Stimulated activated naive B cell treated with anti-CD40 and anti-IgM and Interleukin-4, amounts not matched to agents 10 μg/mL and 1 μg/mL and 100 μg/mL, for 72 hours (primary cell): ENCODE data around the gene NOVA2.
A peak's percentile ranks its signal among the peaks of the same experiment; 100 is the strongest.

Source experiments
- ATAC-seq, 2 donors: fragments of 150-1000 bp; cut with Tn5 transposase; replicated peaks; 2 replicates each; pipeline ENCODE4 v1.10.0; 2021; ENCODE audit warnings: moderate library complexity in 1 of 2
- DNase-seq: peaks from one replicate; pipeline ENCODE4 v3.0.0; 2021
- H3K27ac Mint-ChIP-seq: one replicate; pipeline ENCODE4 v1.8.0; 2022; ENCODE audit warnings: mild to moderate bottlenecking, mixed read lengths
- H3K27me3 Mint-ChIP-seq, 2 donors: one replicate each; pipeline ENCODE4 v1.8.0; 2022; ENCODE audit warnings: mixed read lengths in 2 of 2
- H3K36me3 Mint-ChIP-seq, 2 donors: one replicate each; pipeline ENCODE4 v1.8.0; 2022; ENCODE audit warnings: mixed read lengths in 2 of 2, mild to moderate bottlenecking in 1 of 2
- H3K4me1 Mint-ChIP-seq, 2 donors: one replicate each; pipeline ENCODE4 v1.8.0; 2022; ENCODE audit warnings: mixed read lengths in 2 of 2, mild to moderate bottlenecking in 1 of 2
- H3K4me3 Mint-ChIP-seq, 2 donors: one replicate each; pipeline ENCODE4 v1.8.0; 2022; ENCODE audit warnings: mild to moderate bottlenecking in 2 of 2, mixed read lengths in 2 of 2, moderate library complexity in 1 of 2
- H3K9me3 Mint-ChIP-seq, 2 donors: one replicate each; pipeline ENCODE4 v1.8.0; 2022; ENCODE audit warnings: mixed read lengths in 2 of 2, mild to moderate bottlenecking in 1 of 2

NOVA2 gene

GRCh38 chr19:45973553-45974338 is at the start of gene NOVA2:
Gene NOVA2, minus strand, starts transcription at chr19:45973865. Its CDS starts 514 bp downstream, at chr19:45973351.
- DNase-seq (peak; percentile 37), ATAC-seq (peak; percentile 57 to 69)
- Mint-ChIP-seq H3K4me1 (peaks cover 16 to 20% of the 10 kb centered on the region in 2 donors), H3K9me3 (no peaks in the 10 kb centered on the region), H3K36me3 (no peaks in the 10 kb centered on the region), H3K27ac (no peak within 1 kb of the TSS), H3K27me3 (peaks cover 72 to 88% of the 10 kb centered on the region in 2 donors), H3K4me3 (peak within 1 kb of the TSS; percentile 33 to 40)

GRCh38 chr19:46023311-46023779 is 49.7 kb upstream of the NOVA2 start:
- DNase-seq (no peak), ATAC-seq (no peak)
- Mint-ChIP-seq H3K27me3 (peaks cover 31 to 36% of the 10 kb centered on the region in 2 donors), H3K4me1 (no peaks in the 10 kb centered on the region), H3K27ac (no peak overlapping the region), H3K4me3 (no peak overlapping the region), H3K36me3 (peaks cover 4 to 7% of the 10 kb centered on the region in 2 donors), H3K9me3 (no peaks in the 10 kb centered on the region)

GRCh38 chr19:46022431-46023310 is 49.0 kb upstream of the NOVA2 start, which contains the start of gene PGLYRP1:
Gene PGLYRP1, minus strand, starts transcription at chr19:46023053. Its CDS starts 32 bp downstream, at chr19:46023021.
- no peak within 1 kb of the TSS for H3K4me3 Mint-ChIP-seq
- no peak for ATAC-seq
- no peaks in the 10 kb centered on the region for H3K4me1 Mint-ChIP-seq
- no peak for DNase-seq
- H3K9me3 Mint-ChIP-seq = no peaks in the 10 kb centered on the region
- peaks cover 4 to 7% of the 10 kb centered on the region in 2 donors for H3K36me3 Mint-ChIP-seq
- H3K27me3 Mint-ChIP-seq = peaks cover 31 to 33% of the 10 kb centered on the region in 2 donors
- no peak within 1 kb of the TSS for H3K27ac Mint-ChIP-seq

- H3K27ac Mint-ChIP-seq = no peak overlapping the region
- H3K9me3 Mint-ChIP-seq = no peaks in the 10 kb centered on the region
- H3K4me1 Mint-ChIP-seq = peaks cover 0 to under 1% of the 10 kb centered on the region in 2 donors
- peaks cover 4 to 7% of the 10 kb centered on the region in 2 donors for H3K36me3 Mint-ChIP-seq
- H3K4me3 Mint-ChIP-seq = no peak overlapping the region
- H3K27me3 Mint-ChIP-seq = peaks cover 31 to 33% of the 10 kb centered on the region in 2 donors
- DNase-seq (no peak), ATAC-seq (no peak)
Observed at GRCh38 chr19:46022061-46022430, 48.4 kb upstream of the NOVA2 start.

GRCh38 chr19:46021531-46022041 is 47.9 kb upstream of the NOVA2 start:
- H3K27ac Mint-ChIP-seq = no peak overlapping the region
- H3K4me3 Mint-ChIP-seq = no peak overlapping the region
- ATAC-seq (no peak), DNase-seq (no peak)
- H3K9me3 Mint-ChIP-seq = no peaks in the 10 kb centered on the region
- peaks cover 27 to 29% of the 10 kb centered on the region in 2 donors for H3K27me3 Mint-ChIP-seq
- peaks cover 6 to 7% of the 10 kb centered on the region in 2 donors for H3K36me3 Mint-ChIP-seq
- peaks cover 2 to 6% of the 10 kb centered on the region in 2 donors for H3K4me1 Mint-ChIP-seq

GRCh38 chr19:46020819-46021125 is 47.1 kb upstream of the NOVA2 start:
- DNase-seq (no peak), ATAC-seq (no peak)
- Mint-ChIP-seq H3K4me3 (no peak overlapping the region), H3K9me3 (no peaks in the 10 kb centered on the region), H3K27me3 (peaks cover 25 to 29% of the 10 kb centered on the region in 2 donors), H3K4me1 (peaks cover 7 to 14% of the 10 kb centered on the region in 2 donors), H3K27ac (no peak overlapping the region), H3K36me3 (peaks cover 6 to 7% of the 10 kb centered on the region in 2 donors)

- peaks cover 35 to 37% of the 10 kb centered on the region in 2 donors for H3K27me3 Mint-ChIP-seq
- peaks cover 12 to 16% of the 10 kb centered on the region in 2 donors for H3K36me3 Mint-ChIP-seq
- no peaks in the 10 kb centered on the region for H3K9me3 Mint-ChIP-seq
- no peak for ATAC-seq
- no peak for DNase-seq
- no peak overlapping the region for H3K4me3 Mint-ChIP-seq
- no peak overlapping the region for H3K27ac Mint-ChIP-seq
- peaks cover 16 to 24% of the 10 kb centered on the region in 2 donors for H3K4me1 Mint-ChIP-seq
Observed at GRCh38 chr19:46019270-46019669, 45.6 kb upstream of the NOVA2 start.

GRCh38 chr19:46018729-46019251 is 45.1 kb upstream of the NOVA2 start:
- Mint-ChIP-seq H3K27me3 (peaks cover 31 to 37% of the 10 kb centered on the region in 2 donors), H3K4me3 (no peak overlapping the region), H3K27ac (no peak overlapping the region)

GRCh38 chr19:46017874-46018675 is 44.4 kb upstream of the NOVA2 start:
- no peak overlapping the region for H3K4me3 Mint-ChIP-seq
- peaks cover 12 to 17% of the 10 kb centered on the region in 2 donors for H3K36me3 Mint-ChIP-seq
- ATAC-seq (no peak), DNase-seq (no peak)
- no peak overlapping the region for H3K27ac Mint-ChIP-seq
- peaks cover 16 to 24% of the 10 kb centered on the region in 2 donors for H3K4me1 Mint-ChIP-seq
- no peaks in the 10 kb centered on the region for H3K9me3 Mint-ChIP-seq
- H3K27me3 Mint-ChIP-seq = peaks cover 27 to 33% of the 10 kb centered on the region in 2 donors

More at GRCh38 chr19:46018729-46019251, 45.1 kb upstream of the NOVA2 start:
- Mint-ChIP-seq H3K9me3 (no peaks in the 10 kb centered on the region), H3K36me3 (peaks cover 12 to 17% of the 10 kb centered on the region in 2 donors), H3K4me1 (peaks cover 16 to 24% of the 10 kb centered on the region in 2 donors)
- DNase-seq (no peak), ATAC-seq (no peak)

- peaks cover 12 to 25% of the 10 kb centered on the region in 2 donors for H3K36me3 Mint-ChIP-seq
- no peak for ATAC-seq
- peaks cover 16 to 24% of the 10 kb centered on the region in 2 donors for H3K4me1 Mint-ChIP-seq
- DNase-seq = no peak
- H3K9me3 Mint-ChIP-seq = no peaks in the 10 kb centered on the region
- no peak overlapping the region for H3K27ac Mint-ChIP-seq
- H3K4me3 Mint-ChIP-seq = peak overlapping the region; percentile 81 to 83
- H3K27me3 Mint-ChIP-seq = peaks cover 21 to 25% of the 10 kb centered on the region in 2 donors
Observed at GRCh38 chr19:46017095-46017429, 43.4 kb upstream of the NOVA2 start.

GRCh38 chr19:46016426-46017094 is 42.9 kb upstream of the NOVA2 start:
- DNase-seq (peak; percentile 67), ATAC-seq (peak; percentile 72 to 77)
- H3K36me3 Mint-ChIP-seq = peaks cover 15 to 29% of the 10 kb centered on the region in 2 donors
- H3K27ac Mint-ChIP-seq = peak overlapping the region; percentile 73
- H3K9me3 Mint-ChIP-seq = no peaks in the 10 kb centered on the region
- peaks cover 17 to 25% of the 10 kb centered on the region in 2 donors for H3K27me3 Mint-ChIP-seq
- H3K4me3 Mint-ChIP-seq = peak overlapping the region; percentile 81 to 83
- peaks cover 16 to 24% of the 10 kb centered on the region in 2 donors for H3K4me1 Mint-ChIP-seq

- Mint-ChIP-seq H3K9me3 (no peaks in the 10 kb centered on the region), H3K36me3 (peaks cover 18 to 34% of the 10 kb centered on the region in 2 donors), H3K27ac (peak overlapping the region; percentile 73), H3K27me3 (peaks cover 17 to 25% of the 10 kb centered on the region in 2 donors), H3K4me3 (peak overlapping the region; percentile 81 to 83), H3K4me1 (peaks cover 16 to 24% of the 10 kb centered on the region in 2 donors)
- DNase-seq (no peak), ATAC-seq (peak; percentile 46 to 53)
Observed at GRCh38 chr19:46015687-46016425, 42.2 kb upstream of the NOVA2 start.
